Measurements from ENCODE around the gene AKR7A3. TPM values are rescaled to one million over a fixed set of nuclear protein-coding genes. Genes with fewer than 3 reads are reported as not detected.

Gene AKR7A3
- total and polyA plus RNA-seq, 9 donors: 0.23 to 3.5 (median 2.0) TPM

- 84 to 89% (median 88%) methylated on average over 7 of the region's 7 CpGs for WGBS, 3 donors
These were observed 21.5 kb upstream of the AKR7A3 start for GRCh38 chr1:19310061-19310460.

DNA sequence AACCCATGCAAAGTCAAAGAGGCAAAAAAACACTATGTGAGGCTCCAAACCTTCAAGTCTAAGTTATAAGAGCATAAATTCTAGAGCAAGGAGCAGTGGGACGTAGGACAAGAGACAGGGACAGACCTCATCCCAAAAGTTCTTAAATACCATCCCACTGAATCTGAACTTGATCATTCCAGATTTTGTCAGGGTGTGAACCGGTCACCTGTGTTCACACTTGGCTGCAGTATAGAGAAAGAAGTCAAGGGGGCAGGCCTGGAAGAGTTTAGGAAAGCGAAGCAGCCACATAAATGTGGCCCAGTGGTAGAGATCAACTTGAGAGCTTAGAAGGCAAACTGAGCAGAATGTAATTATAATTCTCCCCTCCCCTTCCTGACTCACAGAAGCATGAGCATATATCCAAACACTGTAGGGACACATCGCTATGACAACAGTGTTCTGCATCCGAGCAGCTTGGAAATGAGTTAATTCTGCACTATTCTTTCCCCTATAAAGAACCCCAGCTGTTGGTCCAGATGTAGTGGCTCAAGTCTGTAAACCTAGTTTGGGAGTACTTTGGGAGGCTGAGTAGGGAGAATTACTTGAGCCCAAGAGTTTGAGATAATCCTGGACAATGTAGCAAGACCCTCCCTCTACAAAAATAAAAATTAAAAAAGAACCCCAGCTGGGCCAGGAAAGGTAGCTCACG lies 20.7 kb upstream of the AKR7A3 start:
- H3K27me3 ChIP-seq: no peaks in the 10 kb centered on the region
- no peaks in the 10 kb centered on the region for H3K36me3 ChIP-seq
- intact Hi-C loops (cut with DNase I): no loop called here
- no peaks in the 10 kb centered on the region for H3K9me3 ChIP-seq
- no peak overlapping the region for H3K4me3 ChIP-seq
- H3K27ac ChIP-seq: no peak overlapping the region
- WGBS, 3 donors: 85 to 86% (median 86%) methylated on average over 6 of the region's 6 CpGs
- TF ChIP-seq POLR2A (IDR thresholded peaks at IDR 0.05) (no peak), CTCF (IDR thresholded peaks at IDR 0.05) (no peak), EP300 (IDR thresholded peaks at IDR 0.05) (no peak)
- no peak for DNase-seq
- peaks cover 14% of the 10 kb centered on the region for H3K4me1 ChIP-seq (ENCODE audit: insufficient read depth)

More at GRCh38 chr1:19310061-19310460, 21.5 kb upstream of the AKR7A3 start:
- no peak for TF ChIP-seq EP300 (IDR thresholded peaks at IDR 0.05)
- TF ChIP-seq POLR2A (IDR thresholded peaks at IDR 0.05): no peak
- TF ChIP-seq CTCF (IDR thresholded peaks at IDR 0.05): no peak
- intact Hi-C loops (cut with DNase I): no loop called here
- H3K9me3 ChIP-seq: no peaks in the 10 kb centered on the region
- H3K4me1 ChIP-seq (ENCODE audit: insufficient read depth): peaks cover 14% of the 10 kb centered on the region
- no peaks in the 10 kb centered on the region for H3K27me3 ChIP-seq
- H3K27ac ChIP-seq: no peak overlapping the region
- no peak for DNase-seq
- no peaks in the 10 kb centered on the region for H3K36me3 ChIP-seq
- H3K4me3 ChIP-seq: no peak overlapping the region

DNA sequence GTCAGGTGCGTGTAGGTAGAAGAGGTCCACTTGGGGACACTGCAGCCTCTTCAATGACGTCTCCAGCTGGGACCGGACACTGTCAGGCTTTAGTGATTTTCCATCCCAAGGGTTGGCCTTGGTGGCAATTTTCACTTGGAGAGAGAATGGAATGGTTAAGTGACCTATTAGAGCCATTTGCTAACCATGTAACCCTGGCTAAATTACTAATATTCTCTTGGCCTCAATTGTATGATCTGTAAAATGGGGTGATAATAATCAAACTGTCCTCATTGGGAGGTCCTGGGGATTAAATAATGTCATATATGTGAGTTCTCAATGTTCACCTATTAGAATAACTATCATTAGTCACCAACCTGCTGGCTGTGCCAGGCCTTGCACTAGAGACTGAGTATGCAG lies 19.9 kb upstream of the AKR7A3 start:
- 91 to 98% (median 97%) methylated on average over 3 of the region's 3 CpGs for WGBS, 3 donors
- Histone ChIP-seq H3K27ac (no peak overlapping the region), H3K36me3 (no peaks in the 10 kb centered on the region), H3K9me3 (no peaks in the 10 kb centered on the region), H3K4me1 (ENCODE audit: insufficient read depth) (peaks cover 14% of the 10 kb centered on the region), H3K4me3 (no peak overlapping the region), H3K27me3 (no peaks in the 10 kb centered on the region)
- TF ChIP-seq CTCF (IDR thresholded peaks at IDR 0.05) (no peak), EP300 (IDR thresholded peaks at IDR 0.05) (no peak)
- intact Hi-C loops (cut with DNase I): no loop called here
- no peak for DNase-seq

- Histone ChIP-seq H3K27me3 (no peaks in the 10 kb centered on the region), H3K27ac (no peak overlapping the region), H3K4me3 (no peak overlapping the region), H3K36me3 (no peaks in the 10 kb centered on the region), H3K4me1 (ENCODE audit: insufficient read depth) (peaks cover 12% of the 10 kb centered on the region), H3K9me3 (no peaks in the 10 kb centered on the region)
- intact Hi-C loops (cut with DNase I): no loop called here
- peak in 1 of 5 donors; percentile 28 for DNase-seq
- TF ChIP-seq CTCF (IDR thresholded peaks at IDR 0.05) (no peak), POLR2A (IDR thresholded peaks at IDR 0.05) (no peak), EP300 (IDR thresholded peaks at IDR 0.05) (no peak)
- 85 to 90% (median 89%) methylated on average over 10 of the region's 10 CpGs for WGBS, 3 donors
These were observed 19.4 kb upstream of the AKR7A3 start for GRCh38 chr1:19307794-19308508.

Measured in ovary (tissue), 9 donors.